PC-9 (cell line): Measurements from ENCODE around the gene SPTBN5.

Experiments used
- CTCF ChIP-seq: fragments of 200-600 bp; sonication (generic); conservative IDR thresholded peaks from 2 replicates; pipeline ENCODE4 v1.6.1; 2017; ENCODE audit warnings: mixed run types, antibody characterized with exemption, mild to moderate bottlenecking, moderate library complexity
- EZH2 ChIP-seq: fragments of 200-600 bp; sonication (generic); IDR thresholded peaks from 2 replicates; pipeline ENCODE4 v1.8.0; 2017; ENCODE audit warnings: antibody characterized with exemption, low read depth

GRCh38 chr15:41936155-41936554, 42.3 kb upstream of the SPTBN5 start:
- no peak for TF ChIP-seq CTCF
- no peak for TF ChIP-seq EZH2
